Measurements from ENCODE around the gene TECPR1. TPM values are rescaled to one million over a fixed set of nuclear protein-coding genes. Genes with fewer than 3 reads are reported as not detected.

TECPR1 gene
- polyA plus RNA-seq, 4 donors = 15.7 to 18.0 (median 16.4) TPM

GRCh38 chr7:98213888-98214810 lies 37.9 kb downstream of the TECPR1 start:
- no peak for DNase-seq (ENCODE audit: low read depth in 4 of 4, low spot score in 3 of 4)

- no peak for DNase-seq (ENCODE audit: low read depth in 4 of 4, low spot score in 3 of 4)
These were observed 38.6 kb downstream of the TECPR1 start for GRCh38 chr7:98213296-98213887.

- no peak for DNase-seq (ENCODE audit: low read depth in 4 of 4, low spot score in 3 of 4)
These were observed 39.4 kb downstream of the TECPR1 start for GRCh38 chr7:98212532-98213041.

GRCh38 chr7:98211676-98212531 lies 40.1 kb downstream of the TECPR1 start:
- no peak for DNase-seq (ENCODE audit: low read depth in 4 of 4, low spot score in 3 of 4)

- no peak for DNase-seq (ENCODE audit: low read depth in 4 of 4, low spot score in 3 of 4)
These were observed 40.8 kb downstream of the TECPR1 start, which contains the start of gene BHLHA15 for GRCh38 chr7:98211221-98211675. Gene BHLHA15, plus strand, starts transcription at chr7:98211439. Its CDS starts 871 bp downstream, at chr7:98212310.

GRCh38 chr7:98210513-98211220 lies 41.4 kb downstream of the TECPR1 start:
- DNase-seq (ENCODE audit: low read depth in 4 of 4, low spot score in 3 of 4) = no peak

- no peak for DNase-seq (ENCODE audit: low read depth in 4 of 4, low spot score in 3 of 4)
These were observed 42.7 kb downstream of the TECPR1 start for GRCh38 chr7:98209166-98209920.

GRCh38 chr7:98206451-98207330 lies 45.3 kb downstream of the TECPR1 start:
- DNase-seq (ENCODE audit: low read depth in 4 of 4, low spot score in 3 of 4) = no peak

- DNase-seq (ENCODE audit: low read depth in 4 of 4, low spot score in 3 of 4) = no peak
These were observed 46.7 kb downstream of the TECPR1 start for GRCh38 chr7:98205162-98205845.

- no peak for DNase-seq (ENCODE audit: low read depth in 4 of 4, low spot score in 3 of 4)
These were observed 47.4 kb downstream of the TECPR1 start for GRCh38 chr7:98204670-98205069.

GRCh38 chr7:98203964-98204605 lies 47.9 kb downstream of the TECPR1 start:
- DNase-seq (ENCODE audit: low read depth in 4 of 4, low spot score in 3 of 4) = no peak

- DNase-seq (ENCODE audit: low read depth in 4 of 4, low spot score in 3 of 4) = no peak
These were observed 48.6 kb downstream of the TECPR1 start for GRCh38 chr7:98203261-98203963.

GRCh38 chr7:98202367-98203195 lies 49.5 kb downstream of the TECPR1 start:
- DNase-seq (ENCODE audit: low read depth in 4 of 4, low spot score in 3 of 4) = no peak

GRCh38 chr7:98200364-98200763 lies 51.7 kb downstream of the TECPR1 start:
- DNase-seq (ENCODE audit: low read depth in 4 of 4, low spot score in 3 of 4) = no peak

- no peak for DNase-seq (ENCODE audit: low read depth in 4 of 4, low spot score in 3 of 4)
These were observed 52.9 kb downstream of the TECPR1 start for GRCh38 chr7:98199131-98199530.
